NCI-H2227 (cell line): ENCODE results near the gene ELF2.
"Not testable (repeated sequence)": the region's sequence is repeated elsewhere in the genome, so short reads cannot be mapped to it uniquely, and the experiment has no call there.

Experiments
- DNase-seq: peaks from one replicate; lab custom pipeline; 2025; ENCODE audit not compliant: unreplicated experiment; lab: John Stamatoyannopoulos, UW

ELF2 gene

DNA sequence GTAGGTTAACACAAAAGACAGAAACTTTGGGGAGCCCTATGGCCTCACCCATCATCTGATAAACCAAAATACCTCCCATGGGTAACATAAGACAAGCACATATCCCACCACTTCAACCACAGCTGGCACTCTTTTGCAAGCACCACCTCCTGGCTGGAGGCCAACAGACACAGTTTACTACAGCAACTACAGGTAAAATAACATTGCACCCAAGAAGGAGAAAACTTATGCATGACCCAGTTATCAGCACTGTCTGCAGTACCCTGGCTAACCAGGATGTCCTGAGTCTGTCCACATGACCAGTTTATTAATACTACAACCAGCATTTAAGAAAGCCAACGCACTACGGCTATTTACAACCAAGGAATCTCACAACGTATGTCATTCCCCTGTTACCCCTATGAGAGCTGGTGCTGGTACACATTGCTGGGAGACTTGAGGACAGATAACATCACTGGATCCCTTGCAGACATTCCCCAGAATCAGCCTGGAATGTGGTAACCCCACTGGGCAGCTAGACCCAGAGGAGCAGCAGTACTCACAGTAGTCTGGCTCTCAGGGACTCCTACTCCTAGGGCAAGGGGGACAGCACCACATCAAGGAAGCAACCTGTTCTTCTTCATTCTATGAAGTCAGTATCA is 32.0 kb downstream of the ELF2 start:
- DNase-seq: no peak

GRCh38 chr4:139144161-139144859 is 32.7 kb downstream of the ELF2 start:
- no peak for DNase-seq

GRCh38 chr4:139142980-139143379 is 34.0 kb downstream of the ELF2 start:
- no peak for DNase-seq

GRCh38 chr4:139142087-139142486 is 34.9 kb downstream of the ELF2 start:
- DNase-seq: no peak

- no peak for DNase-seq
Measured at GRCh38 chr4:139137763-139138162, 39.3 kb downstream of the ELF2 start.

GRCh38 chr4:139134403-139134802 is 42.6 kb downstream of the ELF2 start:
- no peak for DNase-seq

- no peak for DNase-seq
Measured at GRCh38 chr4:139131209-139131870, 45.7 kb downstream of the ELF2 start.

GRCh38 chr4:139129206-139129605 is 47.8 kb downstream of the ELF2 start:
- no peak for DNase-seq

DNA sequence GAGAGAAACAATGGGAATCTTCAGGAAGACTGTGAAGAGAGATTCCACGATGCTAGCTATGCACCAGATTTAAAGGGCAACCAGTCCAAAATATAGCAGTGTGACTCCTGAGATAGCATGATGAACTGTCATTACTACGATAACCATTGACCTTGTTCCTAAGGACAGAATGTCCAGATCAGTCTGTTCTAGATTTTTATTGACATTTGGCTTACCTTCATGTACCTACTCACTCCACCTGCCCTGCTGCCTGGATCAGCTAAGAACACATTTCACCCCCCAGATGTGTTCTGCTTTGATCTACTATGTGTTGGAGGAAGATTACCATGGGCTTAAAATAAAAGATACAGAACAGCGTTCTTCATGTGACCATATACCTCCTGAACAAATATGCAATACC is 50.1 kb downstream of the ELF2 start:
- no peak for DNase-seq

DNA sequence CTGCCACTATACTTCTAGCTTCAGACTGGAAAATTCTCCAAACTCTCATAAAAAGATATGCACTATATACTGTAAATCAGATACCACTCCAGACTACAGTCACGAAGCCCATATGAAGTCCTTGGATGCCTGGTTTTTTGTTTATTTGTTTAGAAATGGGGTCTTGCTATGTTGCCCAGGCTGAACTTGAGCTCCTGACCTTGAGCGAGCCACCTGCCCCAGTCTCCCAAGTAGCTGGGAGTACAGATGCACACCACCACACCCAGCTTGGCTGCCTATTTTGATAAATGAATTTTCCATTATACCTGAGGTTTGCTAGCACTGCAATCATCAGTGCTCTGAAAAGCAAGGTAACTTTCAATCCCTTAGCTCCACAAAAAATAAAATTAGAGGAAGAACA is 53.1 kb downstream of the ELF2 start:
- no peak for DNase-seq

DNA sequence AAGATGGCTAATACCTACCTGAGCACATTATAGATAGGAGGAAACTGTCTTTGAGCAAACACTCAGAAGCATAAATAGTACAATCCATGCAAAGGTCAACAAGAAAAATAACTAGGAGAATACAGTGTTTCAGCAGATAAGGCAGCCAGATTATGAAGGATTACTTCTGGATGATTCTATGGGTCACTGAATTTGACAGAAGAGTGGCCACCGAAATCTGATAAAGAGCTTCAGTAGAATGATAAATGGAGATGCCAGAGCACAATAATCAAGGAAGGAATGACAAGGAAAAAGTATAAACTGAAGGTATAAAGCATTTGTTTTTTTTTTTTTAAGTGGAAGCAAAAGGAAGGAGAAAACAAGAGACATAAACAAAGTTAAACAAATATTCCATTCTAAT is 58.7 kb downstream of the ELF2 start:
- DNase-seq: no peak

- DNase-seq: no peak
Measured at GRCh38 chr4:139115226-139115625, 61.8 kb downstream of the ELF2 start.

GRCh38 chr4:139114795-139115194 is 62.2 kb downstream of the ELF2 start:
- not testable (repeated sequence) for DNase-seq

GRCh38 chr4:139112650-139113049 is 64.4 kb downstream of the ELF2 start:
- no peak for DNase-seq

- no peak for DNase-seq
Measured at GRCh38 chr4:139108567-139109128, 68.4 kb downstream of the ELF2 start.

DNA sequence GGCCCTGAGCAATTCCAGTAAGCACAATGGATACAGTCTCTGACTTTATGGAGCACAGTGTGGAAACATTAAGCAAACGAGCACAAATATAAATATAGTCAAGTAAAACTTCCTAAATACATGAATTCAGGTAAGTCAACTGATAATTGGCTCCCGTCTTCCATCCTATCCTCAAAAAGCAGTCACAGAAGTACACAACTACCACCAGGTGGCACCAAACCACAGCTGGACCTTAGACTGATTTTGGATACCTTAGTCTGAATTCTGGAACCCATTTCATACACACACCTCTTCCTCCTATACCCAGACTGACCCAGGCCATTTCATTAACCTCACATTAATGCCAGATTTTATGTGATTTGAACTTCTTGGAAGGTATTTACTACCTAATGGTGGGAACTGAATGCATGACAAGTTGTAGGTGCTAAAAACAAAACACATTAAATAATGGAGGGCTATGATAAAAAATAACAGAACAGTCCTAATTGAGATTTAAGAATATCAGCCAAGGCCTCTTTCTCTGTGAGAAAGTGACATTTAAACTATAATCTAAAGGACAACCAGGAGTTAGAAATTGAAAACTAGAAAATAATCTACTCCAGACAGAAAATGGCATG is 77.5 kb downstream of the ELF2 start:
- peak; percentile 81 for DNase-seq

- DNase-seq: no peak
Measured at GRCh38 chr4:139092271-139092670, 84.7 kb downstream of the ELF2 start.

DNA sequence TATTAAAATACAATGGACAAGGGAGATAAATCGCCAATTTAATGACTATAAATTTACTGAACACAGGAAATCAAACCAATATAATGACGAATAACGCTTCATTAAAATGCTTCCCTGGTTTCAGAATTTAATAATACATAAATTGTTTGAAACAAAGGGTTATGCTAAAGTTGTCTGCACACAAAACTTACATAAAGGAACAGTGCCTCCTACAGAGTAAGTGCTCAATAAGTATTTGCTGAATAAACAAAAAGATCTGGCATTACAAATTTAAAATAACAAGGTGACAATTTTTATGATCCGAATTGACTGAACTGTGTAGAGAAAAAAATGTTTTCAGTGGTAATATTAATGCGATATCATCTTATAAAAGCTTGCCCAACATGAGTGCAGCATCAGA is 91.9 kb downstream of the ELF2 start:
- DNase-seq: no peak

DNA sequence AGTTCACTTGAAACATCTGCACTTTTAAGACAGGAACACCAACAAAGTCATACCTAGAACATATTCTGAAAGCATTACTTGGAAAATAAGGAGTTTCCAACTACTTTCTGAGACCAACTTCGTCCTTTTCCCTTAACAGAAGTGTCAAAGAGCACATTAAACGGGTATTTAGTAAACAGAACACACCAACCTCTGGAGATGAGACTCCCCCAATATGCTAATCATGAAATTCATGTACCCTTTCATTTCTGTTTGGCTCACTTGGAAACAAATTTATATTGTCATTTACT is 92.3 kb downstream of the ELF2 start:
- DNase-seq: no peak

GRCh38 chr4:139083956-139084803 is 92.8 kb downstream of the ELF2 start:
- peak; percentile 93 for DNase-seq

- peak; percentile 58 for DNase-seq
Measured at GRCh38 chr4:139083607-139083955, 93.4 kb downstream of the ELF2 start.
